Thoracic aorta (tissue), 2 donors: Measurements from ENCODE around the gene SAP30BP. TPM values are rescaled to one million over a fixed set of nuclear protein-coding genes. Genes with fewer than 3 reads are reported as not detected.

Source experiments
- ATAC-seq: fragments of 150-250 bp; one replicate; pipeline ENCODE4 v1.8.0; 2017; ENCODE audit warnings: low read depth; ENCODE audit not compliant: insufficient number of reproducible peaks, low FRiP score
- DNase-seq: peaks from one replicate; pipeline ENCODE4 v3.0.0-alpha.2; 2020; ENCODE audit warnings: low spot score
- H3K27ac ChIP-seq, 2 donors: fragments of 200-600 bp; sonication (generic); 1 replicate in 1 of 2; 2 replicates in 1 of 2; pipeline ENCODE4 v1.5.1; 2016; ENCODE audit warnings: mild to moderate bottlenecking in 2 of 2, moderate library complexity in 2 of 2
- H3K27me3 ChIP-seq: fragments of 200-600 bp; sonication (generic); replicated peaks from 2 replicates; pipeline ENCODE4 v1.6.0; 2016; ENCODE audit warnings: mild to moderate bottlenecking; ENCODE audit not compliant: insufficient read depth
- H3K36me3 ChIP-seq: fragments of 200-600 bp; sonication (generic); one replicate; pipeline ENCODE4 v1.5.1; 2016
- H3K4me1 ChIP-seq, 2 donors: fragments of 200-600 bp; sonication (generic); 1 replicate in 1 of 2; 2 replicates in 1 of 2; pipeline versions ENCODE4 v1.5.1 to v1.6.0; 2016; ENCODE audit warnings: low read depth in 2 of 2, mild to moderate bottlenecking in 1 of 2; ENCODE audit not compliant: control insufficient read depth in 1 of 2
- H3K4me3 ChIP-seq: fragments of 200-600 bp; sonication (generic); 2 replicates; pipeline ENCODE4 v1.5.1; 2016; ENCODE audit warnings: mild to moderate bottlenecking
- H3K9me3 ChIP-seq: fragments of 200-600 bp; sonication (generic); 2 replicates; pipeline ENCODE4 v1.5.1; 2016
- total RNA-seq, 2 donors: library from RNA; depleted of rRNA; stranded (reverse); fragments of >200 nt; gene quantifications; one replicate each; pipeline versions ENCODE4 v1.1.0 to v1.2.3, GENCODE V29; 2016
- TF ChIP-seq, protein P1 (sequence below): fragments of 200-600 bp; sonication (generic); IDR thresholded peaks from one replicate; pipeline ENCODE4 v1.5.1; 2019; ENCODE audit warnings: antibody characterized with exemption

Gene SAP30BP
- total RNA-seq, 2 donors from 2014 or later: 65.1 to 70.4 TPM

DNA sequence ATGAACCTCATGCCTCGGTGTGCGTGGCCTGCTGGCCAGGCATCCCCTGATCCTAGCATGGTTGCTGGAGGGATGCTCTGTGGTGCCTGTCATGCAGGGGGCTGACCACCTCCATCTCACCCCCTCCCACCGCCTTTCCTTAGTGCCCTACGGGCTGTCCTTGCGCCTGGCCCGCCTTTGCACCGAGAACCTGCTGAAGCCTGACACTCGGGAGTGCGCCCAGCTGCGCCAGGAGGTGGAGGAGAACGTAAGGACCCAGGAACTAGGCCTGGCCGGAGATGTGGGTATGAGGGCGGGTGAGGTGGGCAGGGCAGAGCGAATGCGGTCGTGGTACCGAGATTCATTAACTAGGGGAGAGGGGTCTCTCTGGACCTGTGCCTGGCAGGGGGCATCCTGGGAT lies 73.1 kb downstream of the SAP30BP start:
- no peaks in the 10 kb centered on the region for H3K27me3 ChIP-seq
- no peak for DNase-seq
- no peak for ATAC-seq
- TF ChIP-seq, protein P1, sequence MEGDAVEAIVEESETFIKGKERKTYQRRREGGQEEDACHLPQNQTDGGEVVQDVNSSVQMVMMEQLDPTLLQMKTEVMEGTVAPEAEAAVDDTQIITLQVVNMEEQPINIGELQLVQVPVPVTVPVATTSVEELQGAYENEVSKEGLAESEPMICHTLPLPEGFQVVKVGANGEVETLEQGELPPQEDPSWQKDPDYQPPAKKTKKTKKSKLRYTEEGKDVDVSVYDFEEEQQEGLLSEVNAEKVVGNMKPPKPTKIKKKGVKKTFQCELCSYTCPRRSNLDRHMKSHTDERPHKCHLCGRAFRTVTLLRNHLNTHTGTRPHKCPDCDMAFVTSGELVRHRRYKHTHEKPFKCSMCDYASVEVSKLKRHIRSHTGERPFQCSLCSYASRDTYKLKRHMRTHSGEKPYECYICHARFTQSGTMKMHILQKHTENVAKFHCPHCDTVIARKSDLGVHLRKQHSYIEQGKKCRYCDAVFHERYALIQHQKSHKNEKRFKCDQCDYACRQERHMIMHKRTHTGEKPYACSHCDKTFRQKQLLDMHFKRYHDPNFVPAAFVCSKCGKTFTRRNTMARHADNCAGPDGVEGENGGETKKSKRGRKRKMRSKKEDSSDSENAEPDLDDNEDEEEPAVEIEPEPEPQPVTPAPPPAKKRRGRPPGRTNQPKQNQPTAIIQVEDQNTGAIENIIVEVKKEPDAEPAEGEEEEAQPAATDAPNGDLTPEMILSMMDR: no peak
- H3K9me3 ChIP-seq: no peaks in the 10 kb centered on the region
- H3K27ac ChIP-seq: no peak overlapping the region
- no peak overlapping the region for H3K4me3 ChIP-seq
- no peaks in the 10 kb centered on the region for H3K36me3 ChIP-seq
- H3K4me1 ChIP-seq: no peaks in the 10 kb centered on the region

GRCh38 chr17:75740631-75741077 lies 73.5 kb downstream of the SAP30BP start:
- H3K36me3 ChIP-seq: no peaks in the 10 kb centered on the region
- H3K27ac ChIP-seq: no peak overlapping the region
- no peak for DNase-seq
- no peaks in the 10 kb centered on the region for H3K27me3 ChIP-seq
- H3K9me3 ChIP-seq: no peaks in the 10 kb centered on the region
- TF ChIP-seq, protein P1: no peak
- H3K4me3 ChIP-seq: no peak overlapping the region
- ATAC-seq: no peak
- no peaks in the 10 kb centered on the region for H3K4me1 ChIP-seq

- no peak for DNase-seq
- no peaks in the 10 kb centered on the region for H3K9me3 ChIP-seq
- TF ChIP-seq, protein P1: no peak
- no peaks in the 10 kb centered on the region for H3K36me3 ChIP-seq
- no peak overlapping the region for H3K4me3 ChIP-seq
- no peak overlapping the region for H3K27ac ChIP-seq
- no peak for ATAC-seq
- no peaks in the 10 kb centered on the region for H3K4me1 ChIP-seq
- H3K27me3 ChIP-seq: no peaks in the 10 kb centered on the region
Measured at GRCh38 chr17:75742337-75742736, 75.2 kb downstream of the SAP30BP start.

- H3K36me3 ChIP-seq: no peaks in the 10 kb centered on the region
- no peak overlapping the region for H3K27ac ChIP-seq
- DNase-seq: no peak
Measured at GRCh38 chr17:75743625-75744206, 76.6 kb downstream of the SAP30BP start.

GRCh38 chr17:75748706-75749105 lies 81.6 kb downstream of the SAP30BP start:
- Histone ChIP-seq H3K27ac (no peak overlapping the region), H3K9me3 (no peaks in the 10 kb centered on the region), H3K4me3 (no peak overlapping the region), H3K36me3 (no peaks in the 10 kb centered on the region), H3K27me3 (no peaks in the 10 kb centered on the region), H3K4me1 (peaks cover 0 to 23% of the 10 kb centered on the region in 2 donors)
- DNase-seq: no peak
- TF ChIP-seq, protein P1: no peak
- ATAC-seq: no peak

More at GRCh38 chr17:75743625-75744206, 76.6 kb downstream of the SAP30BP start:
- TF ChIP-seq, protein P1: no peak
- no peak overlapping the region for H3K4me3 ChIP-seq
- no peak for ATAC-seq
- H3K4me1 ChIP-seq: no peaks in the 10 kb centered on the region
- no peaks in the 10 kb centered on the region for H3K27me3 ChIP-seq
- no peaks in the 10 kb centered on the region for H3K9me3 ChIP-seq
